SU-DHL-6 (cell line): ENCODE results near the gene TIGD1.

Experiments used
- H2AFZ ChIP-seq: fragments of 200-600 bp; sonication (generic); 2 replicates; pipeline ENCODE4 v1.6.1; 2014; ENCODE audit warnings: low read depth, mild to moderate bottlenecking, moderate library complexity, mixed read lengths, antibody characterized with exemption, low read length; ENCODE audit not compliant: severe bottlenecking
- H3F3A ChIP-seq: fragments of 200-600 bp; shearing (Covaris generic); 2 replicates; pipeline ENCODE4 v1.6.0; 2016; ENCODE audit warnings: antibody characterized with exemption, mild to moderate bottlenecking; ENCODE audit not compliant: insufficient read depth
- H3K27ac ChIP-seq: fragments of 200-600 bp; sonication (generic); 2 replicates; pipeline ENCODE4 v1.5.1; 2016; ENCODE audit warnings: low read depth, mild to moderate bottlenecking, low read length, moderate library complexity, mixed read lengths
- H3K27me3 ChIP-seq: fragments of 200-600 bp; sonication (generic), shearing (Covaris generic); 2 replicates; pipeline ENCODE4 v1.6.0; 2014; ENCODE audit warnings: mild to moderate bottlenecking, low read length
- H3K36me3 ChIP-seq: fragments of 200-600 bp; sonication (generic); 2 replicates; pipeline ENCODE4 v1.6.1; 2014; ENCODE audit warnings: mild to moderate bottlenecking, low read length, mixed read lengths
- H3K4me2 ChIP-seq: fragments of 300-600, 200-600 bp; shearing (Covaris generic), sonication (generic); 2 replicates; pipeline ENCODE4 v1.6.0; 2014; ENCODE audit warnings: low read length, low read depth, mild to moderate bottlenecking; ENCODE audit not compliant: poor library complexity, severe bottlenecking
- H3K4me3 ChIP-seq: fragments of 200-600 bp; sonication (generic); 2 replicates; pipeline ENCODE4 v1.5.1; 2014; ENCODE audit warnings: antibody characterized with exemption, low read length, mild to moderate bottlenecking, mixed read lengths; ENCODE audit not compliant: insufficient read depth, poor library complexity, severe bottlenecking
- H3K79me2 ChIP-seq: fragments of 200-600 bp; sonication (generic); 2 replicates; pipeline ENCODE4 v1.6.1; 2014; ENCODE audit warnings: mild to moderate bottlenecking, low read length, moderate library complexity; ENCODE audit not compliant: insufficient read depth
- H3K9ac ChIP-seq: fragments of 200-600 bp; sonication (generic); 2 replicates; pipeline ENCODE4 v1.7.0; 2014; ENCODE audit warnings: mild to moderate bottlenecking, low read length
- H3K9me2 ChIP-seq: fragments of 200-600 bp; sonication (generic); replicated peaks from 2 replicates; pipeline ENCODE4 v1.6.1; 2014; ENCODE audit warnings: low read length; ENCODE audit not compliant: insufficient read depth
- H3K9me3 ChIP-seq: fragments of 200-600 bp; sonication (generic); 2 replicates; pipeline ENCODE4 v1.6.1; 2014; ENCODE audit warnings: low read length, mixed read lengths; ENCODE audit not compliant: insufficient read depth
- H4K20me1 ChIP-seq: fragments of 200-600 bp; sonication (generic); 2 replicates; pipeline ENCODE4 v1.6.1; 2014; ENCODE audit warnings: low read depth, mild to moderate bottlenecking, antibody characterized with exemption, low read length, moderate library complexity, mixed read lengths
- EZH2phosphoT487 ChIP-seq: fragments of 200-600 bp; sonication (generic), shearing (Covaris generic); conservative IDR thresholded peaks from 2 replicates; pipeline ENCODE4 v1.6.1; 2018; ENCODE audit warnings: mild to moderate bottlenecking, antibody characterized with exemption, low read length, moderate library complexity, mixed read lengths
- TF ChIP-seq, protein P1 (sequence below): fragments of 200-600 bp; sonication (generic); IDR thresholded peaks from one replicate; pipeline ENCODE4 v1.5.1; 2017; ENCODE audit warnings: antibody characterized with exemption, mild to moderate bottlenecking, low read length, moderate library complexity; ENCODE audit not compliant: insufficient read depth, poor library complexity, severe bottlenecking

TIGD1 gene

DNA sequence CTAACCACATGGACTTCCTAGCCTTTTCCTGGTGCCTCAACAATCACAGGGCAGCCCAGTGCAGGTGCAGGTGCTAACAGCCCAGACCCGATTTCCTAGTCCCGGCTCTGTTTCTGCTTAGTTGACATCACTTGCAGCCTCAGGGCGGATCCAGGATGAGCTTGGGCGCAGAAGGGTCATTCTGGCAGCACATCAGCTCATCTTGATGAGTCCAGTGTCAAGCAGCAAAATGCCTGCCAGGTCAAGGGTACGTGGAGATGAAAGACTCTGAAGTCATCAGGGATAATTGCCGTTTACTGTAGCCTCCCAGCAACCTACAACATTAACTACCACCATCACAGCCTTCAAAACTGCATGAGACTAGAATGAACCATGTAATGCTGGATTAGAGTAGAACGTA lies 43.6 kb upstream of the TIGD1 start:
- no peak overlapping the region for H3K4me3 ChIP-seq
- H3K9me2 ChIP-seq = no peaks in the 10 kb centered on the region
- no peaks in the 10 kb centered on the region for H3K27me3 ChIP-seq
- H3K9ac ChIP-seq = no peak overlapping the region
- H3K36me3 ChIP-seq = no peaks in the 10 kb centered on the region
- no peaks in the 10 kb centered on the region for H3K9me3 ChIP-seq
- no peak for TF ChIP-seq EZH2phosphoT487
- TF ChIP-seq, protein P1, sequence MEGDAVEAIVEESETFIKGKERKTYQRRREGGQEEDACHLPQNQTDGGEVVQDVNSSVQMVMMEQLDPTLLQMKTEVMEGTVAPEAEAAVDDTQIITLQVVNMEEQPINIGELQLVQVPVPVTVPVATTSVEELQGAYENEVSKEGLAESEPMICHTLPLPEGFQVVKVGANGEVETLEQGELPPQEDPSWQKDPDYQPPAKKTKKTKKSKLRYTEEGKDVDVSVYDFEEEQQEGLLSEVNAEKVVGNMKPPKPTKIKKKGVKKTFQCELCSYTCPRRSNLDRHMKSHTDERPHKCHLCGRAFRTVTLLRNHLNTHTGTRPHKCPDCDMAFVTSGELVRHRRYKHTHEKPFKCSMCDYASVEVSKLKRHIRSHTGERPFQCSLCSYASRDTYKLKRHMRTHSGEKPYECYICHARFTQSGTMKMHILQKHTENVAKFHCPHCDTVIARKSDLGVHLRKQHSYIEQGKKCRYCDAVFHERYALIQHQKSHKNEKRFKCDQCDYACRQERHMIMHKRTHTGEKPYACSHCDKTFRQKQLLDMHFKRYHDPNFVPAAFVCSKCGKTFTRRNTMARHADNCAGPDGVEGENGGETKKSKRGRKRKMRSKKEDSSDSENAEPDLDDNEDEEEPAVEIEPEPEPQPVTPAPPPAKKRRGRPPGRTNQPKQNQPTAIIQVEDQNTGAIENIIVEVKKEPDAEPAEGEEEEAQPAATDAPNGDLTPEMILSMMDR = no peak
- H3K4me2 ChIP-seq = no peak overlapping the region
- no peaks in the 10 kb centered on the region for H3F3A ChIP-seq
- no peaks in the 10 kb centered on the region for H4K20me1 ChIP-seq
- no peak overlapping the region for H3K27ac ChIP-seq
- H2AFZ ChIP-seq = no peak overlapping the region
- H3K79me2 ChIP-seq = no peaks in the 10 kb centered on the region

GRCh38 chr2:232592772-232593395 lies 42.5 kb upstream of the TIGD1 start:
- Histone ChIP-seq H3K36me3 (no peaks in the 10 kb centered on the region), H3K79me2 (no peaks in the 10 kb centered on the region), H3K9ac (no peak overlapping the region), H3F3A (no peaks in the 10 kb centered on the region), H3K9me3 (no peaks in the 10 kb centered on the region), H3K27ac (no peak overlapping the region), H3K27me3 (no peaks in the 10 kb centered on the region), H3K4me3 (no peak overlapping the region), H3K9me2 (no peaks in the 10 kb centered on the region), H3K4me2 (no peak overlapping the region), H2AFZ (no peak overlapping the region), H4K20me1 (no peaks in the 10 kb centered on the region)
- TF ChIP-seq, protein P1 = no peak
- TF ChIP-seq EZH2phosphoT487 = no peak

- Histone ChIP-seq H3K9me2 (no peaks in the 10 kb centered on the region), H4K20me1 (no peaks in the 10 kb centered on the region), H3K9me3 (no peaks in the 10 kb centered on the region), H2AFZ (no peak overlapping the region), H3K4me3 (no peak overlapping the region), H3K9ac (no peak overlapping the region), H3F3A (no peaks in the 10 kb centered on the region), H3K4me2 (no peak overlapping the region), H3K27ac (no peak overlapping the region), H3K79me2 (no peaks in the 10 kb centered on the region), H3K36me3 (no peaks in the 10 kb centered on the region), H3K27me3 (no peaks in the 10 kb centered on the region)
- TF ChIP-seq, protein P1 = no peak
- no peak for TF ChIP-seq EZH2phosphoT487
Observed at GRCh38 chr2:232588680-232589585, 38.6 kb upstream of the TIGD1 start.
